NCI-H510A (cell line): Measurements from ENCODE around the gene ZNF548.

Experiments used
- DNase-seq: peaks from one replicate; lab custom pipeline; 2025; lab: John Stamatoyannopoulos, UW

Gene ZNF548

DNA sequence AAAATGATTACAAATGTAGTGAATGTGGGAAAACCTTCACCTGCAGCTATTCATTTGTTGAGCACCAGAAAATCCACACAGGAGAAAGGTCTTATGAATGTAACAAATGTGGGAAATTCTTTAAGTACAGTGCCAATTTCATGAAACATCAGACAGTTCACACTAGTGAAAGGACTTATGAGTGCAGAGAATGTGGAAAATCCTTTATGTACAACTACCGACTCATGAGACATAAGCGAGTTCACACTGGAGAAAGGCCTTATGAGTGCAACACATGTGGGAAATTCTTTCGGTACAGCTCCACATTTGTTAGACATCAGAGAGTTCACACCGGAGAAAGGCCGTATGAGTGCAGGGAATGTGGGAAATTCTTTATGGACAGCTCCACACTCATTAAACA is 9.2 kb downstream of the ZNF548 start:
- no peak for DNase-seq

DNA sequence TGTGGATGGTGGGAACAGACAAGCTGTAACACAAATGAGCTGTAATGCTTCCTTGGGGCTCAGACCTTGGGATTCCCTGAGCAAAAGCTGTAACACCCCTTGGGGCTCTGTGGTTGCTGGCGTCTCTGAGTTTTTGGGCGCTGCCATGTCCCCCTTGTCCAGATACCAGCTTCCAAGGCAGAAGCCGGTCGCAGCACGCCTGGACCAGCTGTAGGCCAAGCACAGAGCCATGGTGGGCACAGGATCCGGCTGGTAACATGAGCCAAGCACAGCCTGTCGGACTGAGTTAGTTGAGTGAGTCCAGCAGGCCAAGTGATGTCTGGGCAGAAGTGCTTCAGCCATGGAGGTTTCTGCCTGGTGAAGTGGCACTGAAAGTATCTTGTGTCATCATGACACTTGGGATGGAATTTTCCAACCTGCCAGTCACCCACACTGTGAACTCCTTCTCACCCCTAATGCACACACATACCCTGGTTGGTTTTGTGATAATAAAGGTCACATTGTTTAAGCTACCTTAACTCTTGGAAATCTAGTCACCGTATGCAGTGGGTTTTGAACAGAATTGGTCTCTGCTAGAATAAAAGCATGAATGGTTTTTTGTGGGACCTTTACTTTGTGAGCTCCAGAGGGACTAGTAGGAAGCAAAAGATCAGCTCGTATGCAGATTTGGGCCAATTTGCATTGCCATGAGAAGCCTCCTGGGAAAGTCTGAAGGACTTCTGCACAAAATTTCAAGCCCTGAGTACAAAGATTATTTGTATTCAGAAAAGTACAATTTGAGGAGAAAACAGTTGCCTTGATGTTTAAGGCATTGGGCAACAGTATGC is 14.3 kb downstream of the ZNF548 start:
- no peak for DNase-seq

DNA sequence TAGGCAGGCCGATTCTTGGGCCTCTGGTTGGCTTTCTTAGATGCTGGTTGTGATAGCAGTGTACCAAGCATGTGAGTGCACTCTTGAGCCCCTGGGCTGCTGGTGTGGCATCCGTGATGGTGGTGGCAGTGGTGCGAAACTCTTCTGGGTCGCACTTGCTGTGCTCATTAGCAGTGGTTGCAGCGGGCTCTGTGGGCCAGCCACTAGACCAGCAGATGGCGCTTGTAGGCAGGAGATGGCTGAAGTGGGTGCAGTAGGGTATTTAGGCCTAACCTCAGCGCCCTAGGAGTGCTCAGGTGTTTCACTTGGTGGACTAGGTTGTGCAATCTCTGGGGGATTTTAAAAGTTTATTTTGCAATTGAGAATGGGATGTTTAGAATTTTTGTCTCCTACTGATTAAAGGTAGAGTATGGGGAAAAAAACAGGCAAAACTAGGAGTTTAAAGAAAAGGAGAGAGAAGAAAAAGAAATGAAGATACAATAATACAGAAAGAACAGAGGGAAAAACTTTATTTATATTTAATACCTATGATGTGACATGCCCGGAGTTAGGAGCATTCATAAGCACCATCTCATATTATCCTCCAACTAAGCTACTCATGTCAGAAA is 17.0 kb downstream of the ZNF548 start:
- no peak for DNase-seq

DNA sequence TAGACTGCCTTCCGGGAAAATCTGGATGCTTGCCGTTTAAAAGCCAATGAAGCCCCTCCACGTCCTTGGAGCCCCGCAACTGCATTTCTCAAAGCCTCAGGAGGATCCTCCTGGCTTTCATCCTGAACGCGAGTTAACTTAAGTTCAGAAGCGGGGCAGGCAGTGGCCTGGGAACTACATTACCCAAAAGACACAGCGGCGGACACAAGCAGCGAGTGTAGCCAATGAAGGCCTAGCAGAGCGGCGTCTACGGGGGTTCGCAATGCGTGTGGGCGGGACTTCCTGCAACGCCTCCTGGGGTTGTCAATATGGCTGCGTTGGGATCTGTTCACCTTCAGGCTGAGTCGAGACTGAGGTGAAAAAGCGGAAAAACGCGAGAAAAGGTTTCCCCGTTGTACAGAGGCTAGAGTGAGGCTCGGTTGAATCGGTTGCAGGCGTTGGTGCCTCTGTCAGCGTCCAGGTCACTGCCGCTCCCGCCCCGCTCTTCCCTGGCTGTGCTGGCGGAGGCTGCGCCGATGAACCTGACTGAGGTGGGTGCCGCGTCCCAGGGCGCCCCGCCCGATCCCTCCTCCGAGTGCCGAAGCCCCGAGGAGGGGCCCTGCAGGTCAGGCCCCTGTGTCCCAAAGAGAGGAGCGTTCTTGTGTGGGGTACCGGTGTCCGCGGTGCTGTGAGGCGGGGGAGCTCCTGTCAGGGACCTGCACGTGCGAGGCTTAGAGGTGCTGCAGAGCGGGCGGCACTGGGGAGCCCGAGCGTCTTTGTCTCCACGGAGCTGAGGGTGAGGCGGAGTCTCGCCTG is 21.4 kb downstream of the ZNF548 start, which contains the start of gene ZNF17:
TSS of gene ZNF17 (plus strand) at position 285 of the 795 bp plus-strand sequence. CDS start 2,455 bp downstream, outside the sequence.
- DNase-seq: peak; percentile 82

DNA sequence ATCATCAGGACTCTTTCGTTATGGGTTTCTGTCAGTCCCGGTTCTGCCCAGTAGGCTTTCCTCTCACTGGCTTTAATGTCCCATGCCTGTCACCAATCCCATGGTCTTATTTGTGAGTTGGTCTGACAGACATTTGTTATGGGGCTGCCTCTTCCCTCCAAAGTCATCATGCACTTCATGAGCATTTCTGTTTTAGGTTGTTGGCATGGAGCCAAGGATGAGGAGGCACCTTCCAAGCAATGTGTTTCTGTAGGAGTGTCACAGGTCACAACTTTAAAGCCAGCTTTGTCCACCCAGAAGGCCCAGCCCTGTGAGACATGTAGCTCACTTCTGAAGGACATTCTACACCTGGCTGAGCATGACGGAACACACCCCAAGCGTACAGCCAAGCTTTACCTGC is 29.8 kb downstream of the ZNF548 start:
- DNase-seq: no peak

DNA sequence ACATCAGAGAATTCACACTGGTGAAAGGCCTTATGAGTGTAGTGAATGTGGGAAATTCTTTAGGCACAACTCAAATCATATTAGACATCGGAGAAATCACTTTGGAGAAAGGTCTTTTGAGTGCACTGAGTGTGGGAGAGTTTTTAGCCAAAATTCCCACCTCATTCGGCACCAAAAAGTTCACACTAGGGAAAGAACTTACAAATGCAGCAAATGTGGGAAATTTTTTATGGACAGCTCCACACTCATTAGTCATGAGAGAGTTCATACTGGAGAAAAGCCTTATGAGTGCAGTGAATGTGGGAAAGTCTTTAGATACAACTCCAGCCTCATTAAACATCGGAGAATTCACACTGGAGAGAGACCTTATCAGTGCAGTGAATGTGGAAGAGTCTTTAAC is 31.4 kb downstream of the ZNF548 start:
- no peak for DNase-seq

DNA sequence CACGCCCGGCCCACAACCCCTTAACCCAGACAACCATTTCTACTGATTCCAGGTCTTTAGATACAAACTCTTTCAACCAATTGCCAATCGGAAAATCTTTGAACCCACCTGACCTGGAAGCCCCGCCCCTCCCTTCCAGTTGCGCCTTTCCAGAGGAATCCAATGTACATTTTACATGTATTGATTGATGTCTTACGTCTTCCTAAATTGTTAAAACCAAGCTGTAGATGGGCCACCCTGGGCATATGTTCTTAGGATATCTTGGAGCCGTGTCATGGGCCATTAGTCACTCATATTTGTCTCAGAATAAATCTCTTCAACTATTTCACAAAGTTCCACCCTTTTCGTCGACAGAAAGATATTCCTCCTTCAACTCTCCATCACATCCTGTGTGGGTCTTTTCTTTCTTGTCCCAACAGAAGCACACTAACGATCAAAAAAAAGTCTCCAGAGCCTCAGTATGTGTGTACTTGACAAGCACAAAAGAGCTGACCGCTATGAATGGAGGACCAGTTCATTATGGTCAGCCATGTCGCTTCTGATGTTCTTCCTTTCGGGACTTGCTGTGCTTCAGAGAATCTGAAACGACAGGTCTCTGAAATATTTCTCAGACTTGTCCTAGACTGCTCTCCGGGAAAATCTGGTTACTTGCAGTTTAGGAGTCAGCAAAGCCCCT is 44.9 kb downstream of the ZNF548 start:
- no peak for DNase-seq

DNA sequence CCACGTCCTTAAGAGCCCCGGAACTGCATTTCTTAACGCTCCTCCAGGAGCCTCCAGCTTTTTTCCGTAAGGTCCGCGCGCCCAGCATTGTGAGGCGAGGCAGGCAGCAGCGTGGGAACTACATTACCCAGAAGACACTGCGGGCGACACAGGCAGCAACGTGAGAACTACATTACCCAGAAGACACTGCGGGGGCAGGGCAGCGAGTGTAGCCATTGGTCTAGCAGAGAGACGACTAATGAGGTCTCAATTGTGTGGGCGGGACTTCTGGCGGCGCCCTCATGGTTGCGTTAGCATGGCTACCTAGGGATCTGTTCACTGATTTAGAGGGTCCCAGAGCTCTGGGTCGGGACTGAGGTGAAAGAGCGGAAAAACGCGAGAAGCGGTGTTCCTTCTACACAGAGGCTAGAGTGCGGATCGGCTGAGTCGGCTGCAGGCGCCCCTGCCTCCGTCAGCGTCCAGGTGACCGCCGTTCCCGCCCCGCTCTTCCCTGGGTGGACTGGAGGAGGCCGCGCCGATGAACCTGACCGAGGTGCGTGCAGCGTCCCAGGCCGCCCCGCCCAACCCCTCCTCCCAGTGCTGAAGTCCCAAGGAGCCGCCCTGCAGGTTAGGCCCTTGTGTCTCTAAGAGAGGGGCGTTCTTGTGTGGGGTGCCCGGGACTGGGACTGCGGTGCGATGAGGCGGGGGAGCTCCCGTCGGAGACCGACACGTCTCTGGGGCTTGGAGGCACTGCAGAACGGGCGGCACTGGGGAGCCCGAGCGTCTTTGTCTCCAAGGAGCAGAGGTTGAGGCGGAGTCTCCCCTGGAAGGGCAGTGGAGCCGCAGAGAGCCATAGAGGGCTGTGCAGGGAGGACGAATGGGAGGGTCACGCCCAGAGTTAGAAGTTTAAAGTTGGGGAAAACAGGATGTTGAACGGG is 45.7 kb downstream of the ZNF548 start, which contains the start of gene ZNF749:
TSS of gene ZNF749 (plus strand) at position 264 of the 917 bp plus-strand sequence. CDS start at position 518, 254 bp downstream.
- DNase-seq: peak; percentile 97

DNA sequence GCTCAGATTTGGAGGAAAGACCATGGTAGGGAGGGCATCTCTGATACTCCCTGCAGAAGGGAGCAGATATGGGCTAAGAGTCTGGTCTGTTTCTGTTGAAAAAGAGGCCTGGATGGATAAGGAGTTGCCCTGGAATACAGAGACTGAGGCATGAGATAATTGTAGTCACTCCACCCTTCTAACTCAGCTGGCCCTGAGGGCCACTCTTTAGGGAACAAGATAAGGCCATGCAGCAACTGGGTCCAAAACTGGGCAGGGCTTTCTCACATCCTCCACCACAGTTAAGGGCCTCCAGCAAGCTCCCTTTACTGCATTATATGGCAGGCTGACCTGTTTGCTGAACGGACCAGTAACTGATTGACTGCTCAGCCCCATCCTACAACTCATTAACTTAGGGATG is 46.8 kb downstream of the ZNF548 start:
- DNase-seq: no peak

DNA sequence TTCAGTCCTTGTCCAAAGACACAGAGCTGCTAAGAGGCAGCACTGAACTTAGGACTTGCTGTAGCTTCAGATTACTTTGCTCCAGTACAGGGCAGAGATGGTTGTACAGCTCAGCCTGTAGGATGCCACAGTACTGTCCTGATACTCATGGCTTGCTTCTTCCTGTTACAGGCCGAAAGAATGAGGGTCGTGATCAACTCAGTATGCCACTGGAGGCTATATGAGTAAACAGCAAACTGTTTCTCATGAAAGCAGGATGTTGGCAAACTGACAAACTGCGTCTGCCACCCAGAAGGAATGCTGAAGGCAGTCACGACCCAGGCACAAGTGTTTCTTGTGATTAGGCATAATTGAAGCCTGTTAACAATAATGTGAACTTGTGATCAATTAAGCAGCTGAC is 48.3 kb downstream of the ZNF548 start:
- no peak for DNase-seq

DNA sequence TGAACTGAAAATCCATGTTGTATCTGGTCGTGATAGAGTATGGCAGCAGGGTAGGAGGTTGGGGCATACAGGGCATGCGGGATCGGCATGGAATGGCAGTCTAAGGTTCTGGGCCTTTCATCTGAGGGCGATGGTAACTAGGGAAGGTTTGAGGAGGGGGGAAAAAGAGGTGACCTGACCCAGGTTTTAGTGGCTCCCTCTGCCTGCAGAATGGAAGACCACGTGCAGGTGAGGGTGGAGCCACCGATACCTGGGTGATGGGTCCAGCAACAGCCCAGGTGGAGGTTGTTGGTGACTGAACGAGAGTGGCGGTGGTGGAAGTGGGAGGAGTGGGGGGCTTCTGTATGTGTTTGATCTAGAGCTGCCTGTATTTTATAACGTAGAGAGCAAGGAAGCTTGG is 49.3 kb downstream of the ZNF548 start:
- DNase-seq: no peak

DNA sequence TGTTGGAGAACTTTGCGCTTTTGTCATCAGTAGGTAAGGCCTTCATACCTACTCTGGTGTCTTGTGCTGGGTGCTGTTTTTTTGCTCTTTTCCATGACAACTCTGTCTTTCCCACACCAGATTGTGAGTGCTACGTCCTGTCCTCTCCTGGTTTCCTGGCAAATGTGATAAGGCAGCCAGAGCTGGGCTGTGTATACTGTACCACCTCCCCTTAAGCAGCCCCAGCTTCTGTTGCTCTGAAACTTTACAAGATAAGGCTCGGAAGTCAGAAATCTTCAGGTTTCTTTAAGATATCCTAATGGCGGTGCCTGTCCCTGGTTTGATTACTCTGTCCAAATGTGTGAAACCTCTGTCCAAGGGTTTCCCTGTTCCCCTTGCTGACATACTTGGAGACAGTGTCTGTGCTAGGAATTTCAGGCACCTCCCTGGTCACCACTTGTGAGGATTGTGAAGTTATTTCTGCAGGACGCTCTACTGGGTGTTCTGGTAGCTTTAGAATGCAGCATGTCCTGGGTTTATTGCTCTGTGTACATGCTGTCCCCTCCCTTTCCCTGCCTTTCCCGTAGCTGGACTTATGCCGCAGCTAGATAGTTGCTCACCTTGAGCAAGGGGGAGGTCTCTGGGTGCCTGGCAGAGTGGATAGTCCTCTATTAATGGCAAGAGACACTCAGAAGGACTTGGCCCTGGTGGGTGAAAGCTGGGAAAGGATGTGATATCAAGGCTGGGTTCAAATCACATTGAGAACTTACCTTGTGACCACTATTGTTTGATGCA is 52.5 kb downstream of the ZNF548 start:
- DNase-seq: no peak

DNA sequence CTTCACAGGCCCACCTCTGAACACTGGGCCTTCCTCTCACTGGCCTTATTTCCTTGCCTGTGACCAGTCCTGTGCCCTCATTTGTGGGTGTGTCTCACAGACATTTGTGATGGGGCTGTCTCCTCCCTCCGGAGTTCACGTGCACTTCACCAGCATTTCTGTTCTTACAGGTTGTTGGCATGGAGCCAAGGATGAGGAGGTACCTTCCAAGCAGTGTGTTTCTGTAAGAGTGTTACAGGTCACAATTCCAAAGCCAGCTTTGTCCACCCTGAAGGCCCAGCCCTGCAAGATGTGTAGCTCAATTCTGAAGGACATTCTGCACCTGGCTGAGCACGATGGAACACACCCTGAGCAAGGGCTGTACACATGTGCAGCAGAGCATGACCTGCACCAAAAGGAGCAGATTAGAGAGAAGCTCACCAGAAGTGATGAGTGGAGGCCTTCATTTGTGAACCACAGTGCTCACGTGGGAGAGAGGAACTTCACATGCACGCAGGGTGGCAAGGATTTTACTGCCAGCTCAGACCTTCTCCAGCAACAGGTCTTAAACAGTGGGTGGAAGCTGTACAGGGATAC is 53.6 kb downstream of the ZNF548 start:
- no peak for DNase-seq

DNA sequence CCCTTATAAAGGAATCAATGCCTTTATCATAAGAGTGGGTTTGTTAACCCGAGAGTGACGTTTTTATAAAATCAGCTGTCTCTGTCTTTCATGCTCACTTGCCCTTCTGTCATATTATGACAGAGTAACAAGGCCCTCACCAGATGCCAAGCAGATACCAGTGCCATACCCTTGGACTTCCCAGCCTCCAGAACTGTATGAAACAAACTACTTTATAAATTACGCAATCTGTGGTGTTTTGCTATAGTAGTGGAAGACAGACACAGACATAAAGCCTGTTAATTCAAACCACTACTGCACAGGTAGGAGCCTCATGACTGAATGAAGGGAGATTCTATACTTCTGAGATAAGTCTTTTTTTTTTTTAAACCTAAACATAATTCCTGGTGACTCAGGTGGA is 62.7 kb downstream of the ZNF548 start:
- no peak for DNase-seq
